Medulla oblongata (tissue), 1 donor: ENCODE data around the gene ZNF165.
A peak's percentile ranks its signal among the peaks of the same experiment; 100 is the strongest.
"Not testable (repeated sequence)": the region's sequence is repeated elsewhere in the genome, so short reads cannot be mapped to it uniquely, and the experiment has no call there.

Experiments used
- DNase-seq: peaks from one replicate; pipeline ENCODE4 v3.0.0-alpha.2; 2015; ENCODE audit errors: extremely low spot score

ZNF165 gene

GRCh38 chr6:28080381-28080630 lies at the start of gene ZNF165:
TSS of gene ZNF165 (plus strand) at chr6:28080568. CDS start at chr6:28085481, 4,913 bp downstream.
- DNase-seq, result not testable (repeated sequence)

- no peak for DNase-seq
Measured at GRCh38 chr6:28053584-28053983, 26.8 kb upstream of the ZNF165 start.

GRCh38 chr6:28060405-28060804 lies 20.0 kb upstream of the ZNF165 start:
- no peak for DNase-seq

- no peak for DNase-seq
Measured at GRCh38 chr6:28064272-28064671, 16.1 kb upstream of the ZNF165 start.

GRCh38 chr6:28068067-28068466 lies 12.3 kb upstream of the ZNF165 start:
- no peak for DNase-seq

- DNase-seq, result not testable (repeated sequence)
Measured at GRCh38 chr6:28070968-28071367, 9.4 kb upstream of the ZNF165 start.

- DNase-seq, result no peak
Measured at GRCh38 chr6:28078050-28078449, 2.3 kb upstream of the ZNF165 start.

GRCh38 chr6:28078836-28079235 lies 1.5 kb upstream of the ZNF165 start:
- DNase-seq, result no peak

GRCh38 chr6:28080631-28081485 lies 490 bp downstream of the ZNF165 start:
- DNase-seq, result peak; percentile 97

GRCh38 chr6:28081486-28081751 lies 1.1 kb downstream of the ZNF165 start:
- peak; percentile 37 for DNase-seq

- no peak for DNase-seq
Measured at GRCh38 chr6:28082939-28083338, 2.6 kb downstream of the ZNF165 start.

- DNase-seq, result no peak
Measured at GRCh38 chr6:28089054-28089453, 8.7 kb downstream of the ZNF165 start.

- peak; percentile 15 for DNase-seq
Measured at GRCh38 chr6:28090917-28091586, 10.7 kb downstream of the ZNF165 start.

- DNase-seq, result not testable (repeated sequence)
Measured at GRCh38 chr6:28102222-28102621, 21.9 kb downstream of the ZNF165 start.

GRCh38 chr6:28102699-28103098 lies 22.3 kb downstream of the ZNF165 start:
- not testable (repeated sequence) for DNase-seq

GRCh38 chr6:28104392-28105244 lies 24.2 kb downstream of the ZNF165 start:
- DNase-seq, result peak; percentile 91

GRCh38 chr6:28105245-28105639 lies 24.9 kb downstream of the ZNF165 start:
- no peak for DNase-seq

- DNase-seq, result peak; percentile 82
Measured at GRCh38 chr6:28107506-28107905, 27.1 kb downstream of the ZNF165 start.

- no peak for DNase-seq
Measured at GRCh38 chr6:28111964-28112363, 31.6 kb downstream of the ZNF165 start.

GRCh38 chr6:28115799-28116198 lies 35.4 kb downstream of the ZNF165 start:
- DNase-seq, result no peak

- DNase-seq, result no peak
Measured at GRCh38 chr6:28117386-28118050, 37.1 kb downstream of the ZNF165 start.

GRCh38 chr6:28118217-28118616 lies 37.8 kb downstream of the ZNF165 start:
- DNase-seq, result no peak
